ENCODE data around the gene PFKP.

GRCh38 chr10:3105905-3106304 is 38.6 kb downstream of the PFKP start:
- TF ChIP-seq, protein P1, sequence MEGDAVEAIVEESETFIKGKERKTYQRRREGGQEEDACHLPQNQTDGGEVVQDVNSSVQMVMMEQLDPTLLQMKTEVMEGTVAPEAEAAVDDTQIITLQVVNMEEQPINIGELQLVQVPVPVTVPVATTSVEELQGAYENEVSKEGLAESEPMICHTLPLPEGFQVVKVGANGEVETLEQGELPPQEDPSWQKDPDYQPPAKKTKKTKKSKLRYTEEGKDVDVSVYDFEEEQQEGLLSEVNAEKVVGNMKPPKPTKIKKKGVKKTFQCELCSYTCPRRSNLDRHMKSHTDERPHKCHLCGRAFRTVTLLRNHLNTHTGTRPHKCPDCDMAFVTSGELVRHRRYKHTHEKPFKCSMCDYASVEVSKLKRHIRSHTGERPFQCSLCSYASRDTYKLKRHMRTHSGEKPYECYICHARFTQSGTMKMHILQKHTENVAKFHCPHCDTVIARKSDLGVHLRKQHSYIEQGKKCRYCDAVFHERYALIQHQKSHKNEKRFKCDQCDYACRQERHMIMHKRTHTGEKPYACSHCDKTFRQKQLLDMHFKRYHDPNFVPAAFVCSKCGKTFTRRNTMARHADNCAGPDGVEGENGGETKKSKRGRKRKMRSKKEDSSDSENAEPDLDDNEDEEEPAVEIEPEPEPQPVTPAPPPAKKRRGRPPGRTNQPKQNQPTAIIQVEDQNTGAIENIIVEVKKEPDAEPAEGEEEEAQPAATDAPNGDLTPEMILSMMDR (IDR thresholded peaks at IDR 0.05), result no peak
- TF ChIP-seq EZH2 (IDR thresholded peaks at IDR 0.05), result no peak

Measured in neural progenitor cell (in vitro differentiated cells).